Mesothelial cell of epicardium (in vitro differentiated cells): ENCODE measurements around the gene CENPN. TPM values are rescaled to one million over a fixed set of nuclear protein-coding genes. Genes with fewer than 3 reads are reported as not detected.

ENCODE experiments used
- DNase-seq, 2 experiments: peaks; one replicate each; pipeline ENCODE4 v3.0.0; 2021; ENCODE audit warnings: low spot score in 2 of 2; ENCODE audit not compliant: unreplicated experiment in 2 of 2
- H3K27ac Mint-ChIP-seq: 2 replicates; pipeline ENCODE4 v1.8.0; 2021; ENCODE audit warnings: mixed read lengths
- H3K27me3 Mint-ChIP-seq: 2 replicates; pipeline ENCODE4 v1.8.0; 2021; ENCODE audit warnings: low read depth, mixed read lengths
- H3K36me3 Mint-ChIP-seq: 2 replicates; pipeline ENCODE4 v1.8.0; 2021; ENCODE audit warnings: mixed read lengths
- H3K4me1 Mint-ChIP-seq: 2 replicates; pipeline ENCODE4 v1.8.0; 2021; ENCODE audit warnings: mixed read lengths
- H3K4me3 Mint-ChIP-seq: 2 replicates; pipeline ENCODE4 v1.8.0; 2021; ENCODE audit warnings: mild to moderate bottlenecking, moderate library complexity, mixed read lengths
- H3K9me3 Mint-ChIP-seq: 2 replicates; pipeline ENCODE4 v1.8.0; 2021; ENCODE audit warnings: mixed read lengths
- total RNA-seq: library from RNA; stranded (reverse); gene quantifications from 3 replicates; pipeline ENCODE4 v1.2.1, GENCODE V29; 2021
- TF ChIP-seq, protein P1 (sequence below): fragments of 200-600 bp; sonication (generic); IDR thresholded peaks from one replicate; pipeline ENCODE4 v1.5.0; 2021; ENCODE audit warnings: antibody characterized with exemption; ENCODE audit not compliant: unreplicated experiment

CENPN gene
- total RNA-seq, 1 donor from 2014 or later = 13.1 TPM

DNA sequence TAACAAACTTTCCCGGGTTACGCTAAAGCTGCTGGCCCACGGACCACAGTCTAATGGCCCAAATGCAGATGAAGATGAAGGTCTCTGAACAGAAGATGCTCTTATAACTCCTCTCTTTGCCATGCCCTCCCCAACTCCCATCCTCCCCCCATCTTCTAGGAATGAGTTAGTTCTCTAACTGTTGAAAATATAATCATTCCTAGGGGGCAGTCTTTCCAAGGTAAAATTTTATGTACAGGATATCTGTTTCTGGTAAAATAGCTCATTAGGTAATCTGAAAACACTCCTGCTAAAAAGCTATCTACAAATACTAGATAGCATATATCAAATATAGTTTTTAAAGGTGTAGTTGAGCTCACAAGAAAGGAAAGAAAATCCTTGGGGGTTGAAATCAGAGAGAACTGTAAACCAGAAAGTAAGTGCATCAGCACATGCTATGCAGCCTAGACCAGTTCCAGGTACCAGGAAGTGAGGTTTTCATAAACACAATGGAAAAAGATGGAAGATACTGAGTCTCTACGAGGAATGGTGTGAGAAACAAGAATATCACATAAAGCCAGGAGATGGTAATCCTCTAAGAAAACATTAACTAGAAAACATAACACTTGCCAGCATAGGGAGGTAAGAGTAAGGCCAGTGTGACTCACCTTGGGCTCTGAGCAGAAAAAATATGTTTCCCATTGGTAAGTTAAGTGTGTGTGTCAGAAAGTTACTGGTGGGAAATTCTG is 38.5 kb upstream of the CENPN start:
- no peaks in the 10 kb centered on the region for H3K27me3 Mint-ChIP-seq
- no peak for DNase-seq
- H3K27ac Mint-ChIP-seq = no peak overlapping the region

GRCh38 chr16:80969114-80969484 is 37.9 kb upstream of the CENPN start:
- TF ChIP-seq, protein P1, sequence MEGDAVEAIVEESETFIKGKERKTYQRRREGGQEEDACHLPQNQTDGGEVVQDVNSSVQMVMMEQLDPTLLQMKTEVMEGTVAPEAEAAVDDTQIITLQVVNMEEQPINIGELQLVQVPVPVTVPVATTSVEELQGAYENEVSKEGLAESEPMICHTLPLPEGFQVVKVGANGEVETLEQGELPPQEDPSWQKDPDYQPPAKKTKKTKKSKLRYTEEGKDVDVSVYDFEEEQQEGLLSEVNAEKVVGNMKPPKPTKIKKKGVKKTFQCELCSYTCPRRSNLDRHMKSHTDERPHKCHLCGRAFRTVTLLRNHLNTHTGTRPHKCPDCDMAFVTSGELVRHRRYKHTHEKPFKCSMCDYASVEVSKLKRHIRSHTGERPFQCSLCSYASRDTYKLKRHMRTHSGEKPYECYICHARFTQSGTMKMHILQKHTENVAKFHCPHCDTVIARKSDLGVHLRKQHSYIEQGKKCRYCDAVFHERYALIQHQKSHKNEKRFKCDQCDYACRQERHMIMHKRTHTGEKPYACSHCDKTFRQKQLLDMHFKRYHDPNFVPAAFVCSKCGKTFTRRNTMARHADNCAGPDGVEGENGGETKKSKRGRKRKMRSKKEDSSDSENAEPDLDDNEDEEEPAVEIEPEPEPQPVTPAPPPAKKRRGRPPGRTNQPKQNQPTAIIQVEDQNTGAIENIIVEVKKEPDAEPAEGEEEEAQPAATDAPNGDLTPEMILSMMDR = no peak
- H3K27ac Mint-ChIP-seq = no peak overlapping the region
- H3K4me1 Mint-ChIP-seq = no peaks in the 10 kb centered on the region
- H3K4me3 Mint-ChIP-seq = no peak overlapping the region
- no peaks in the 10 kb centered on the region for H3K27me3 Mint-ChIP-seq
- DNase-seq = no peak
- H3K36me3 Mint-ChIP-seq = peaks cover 6% of the 10 kb centered on the region
- no peaks in the 10 kb centered on the region for H3K9me3 Mint-ChIP-seq

More for the DNA sequence above, 38.5 kb upstream of the CENPN start:
- Mint-ChIP-seq H3K4me1 (no peaks in the 10 kb centered on the region), H3K9me3 (no peaks in the 10 kb centered on the region), H3K4me3 (no peak overlapping the region), H3K36me3 (peaks cover 4% of the 10 kb centered on the region)
- TF ChIP-seq, protein P1 = no peak

DNA sequence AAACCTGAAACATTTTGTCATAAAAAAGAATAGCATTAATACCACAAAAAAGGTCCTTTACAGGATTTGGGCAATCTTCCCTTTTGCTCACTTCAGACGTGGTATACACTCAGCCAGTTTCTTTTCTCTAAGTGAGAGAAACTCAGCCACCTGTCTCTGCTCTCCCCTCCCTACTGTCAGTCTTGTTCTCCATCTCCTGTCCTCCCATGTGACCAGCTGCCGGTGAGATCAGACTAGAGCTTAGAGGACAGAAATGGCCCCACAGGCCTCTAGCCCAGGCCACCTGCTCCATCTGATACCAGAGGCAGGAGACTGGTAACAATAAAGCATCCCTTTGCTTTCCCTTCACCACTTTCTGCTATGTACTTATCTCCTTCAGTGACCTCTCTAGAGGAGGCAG is 35.2 kb upstream of the CENPN start:
- TF ChIP-seq, protein P1 = no peak
- no peaks in the 10 kb centered on the region for H3K4me1 Mint-ChIP-seq
- peaks cover 12% of the 10 kb centered on the region for H3K36me3 Mint-ChIP-seq
- no peaks in the 10 kb centered on the region for H3K9me3 Mint-ChIP-seq
- no peak for DNase-seq
- H3K27ac Mint-ChIP-seq = no peak overlapping the region
- H3K4me3 Mint-ChIP-seq = no peak overlapping the region
- H3K27me3 Mint-ChIP-seq = no peaks in the 10 kb centered on the region

DNA sequence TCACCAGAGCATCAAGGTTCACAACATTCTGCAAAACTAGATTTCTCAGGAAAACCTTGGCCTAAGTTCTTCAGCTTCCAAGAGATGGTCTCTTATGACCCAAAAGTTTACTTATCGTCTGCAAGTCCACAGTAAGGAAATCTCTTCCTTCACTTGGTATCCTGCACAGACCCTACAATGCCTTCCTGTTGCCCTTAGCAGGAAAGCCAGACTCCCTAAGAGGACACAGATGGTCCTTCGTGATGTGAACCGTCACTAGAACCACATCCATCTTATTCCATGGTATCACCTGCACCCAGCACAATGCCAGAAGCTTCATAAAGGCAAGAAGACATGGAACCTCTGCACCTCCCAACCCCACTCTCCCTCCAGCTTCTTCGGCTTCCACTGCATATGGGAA is 34.4 kb upstream of the CENPN start:
- Mint-ChIP-seq H3K4me3 (no peak overlapping the region), H3K36me3 (peaks cover 15% of the 10 kb centered on the region), H3K9me3 (no peaks in the 10 kb centered on the region), H3K27me3 (no peaks in the 10 kb centered on the region), H3K27ac (no peak overlapping the region), H3K4me1 (no peaks in the 10 kb centered on the region)
- no peak for DNase-seq
- TF ChIP-seq, protein P1 = no peak

- Mint-ChIP-seq H3K36me3 (peaks cover 22% of the 10 kb centered on the region), H3K27ac (no peak overlapping the region), H3K27me3 (no peaks in the 10 kb centered on the region), H3K4me1 (no peaks in the 10 kb centered on the region), H3K9me3 (no peaks in the 10 kb centered on the region), H3K4me3 (no peak overlapping the region)
- TF ChIP-seq, protein P1 = no peak
- no peak for DNase-seq
Measured at GRCh38 chr16:80973991-80974390, 33.0 kb upstream of the CENPN start.
